HUDEP-2 (cell line): ENCODE measurements around the gene CCDC102B.
"Not testable (repeated sequence)": the region's sequence is repeated elsewhere in the genome, so short reads cannot be mapped to it uniquely, and the experiment has no call there.

ENCODE experiments used
- DNase-seq, 76 experiments: peaks; one replicate each; lab custom pipeline; 2025; ENCODE audit not compliant: unreplicated experiment in 76 of 76; lab: John Stamatoyannopoulos, UW

Gene CCDC102B

DNA sequence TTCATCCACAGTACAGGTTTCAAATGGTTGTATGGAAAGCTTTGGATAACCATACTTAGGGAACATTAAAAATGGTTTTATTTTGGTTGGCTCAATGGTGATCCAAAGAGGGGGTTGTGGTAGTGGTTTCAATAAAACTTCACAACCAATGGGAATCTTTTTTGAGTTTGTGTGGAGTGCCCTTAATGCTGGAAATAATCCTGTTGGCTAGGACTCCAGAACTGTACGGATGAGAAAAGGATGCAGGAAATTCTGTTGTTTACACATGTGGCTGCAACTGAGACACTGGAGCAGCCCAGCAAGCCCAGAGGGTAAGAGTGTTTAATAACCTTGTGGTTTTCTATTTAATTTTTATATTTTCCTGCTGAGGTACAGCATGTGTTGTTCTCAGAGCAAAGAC lies at the start of gene CCDC102B:
Gene CCDC102B, plus strand, starts transcription at position 210 of the 400 bp plus-strand sequence. CDS start 38,684 bp downstream, outside the sequence.
- DNase-seq, result no peak

- DNase-seq, result no peak
Measured at GRCh38 chr18:68757126-68757525, 40.8 kb upstream of the CCDC102B start.

DNA sequence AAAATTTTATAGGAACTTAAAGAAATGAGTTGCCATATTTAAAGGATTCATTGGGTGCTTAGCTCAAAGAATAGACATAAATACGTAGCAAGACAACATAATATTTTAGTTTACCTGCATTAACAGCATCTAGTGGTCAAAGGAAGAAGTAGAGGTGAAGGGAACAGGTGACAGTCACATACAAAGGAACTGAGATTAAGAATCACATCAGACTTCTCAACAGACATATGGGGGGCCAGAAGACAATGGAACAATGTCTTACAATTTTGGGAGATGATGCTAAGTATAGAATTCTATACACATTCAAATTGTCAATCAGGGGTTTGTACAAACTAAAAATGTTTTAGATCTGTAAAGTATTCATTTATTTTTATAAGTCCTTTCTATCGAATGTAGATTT lies 38.6 kb upstream of the CCDC102B start:
- no peak for DNase-seq

- DNase-seq, result no peak
Measured at GRCh38 chr18:68763083-68763482, 34.8 kb upstream of the CCDC102B start.

DNA sequence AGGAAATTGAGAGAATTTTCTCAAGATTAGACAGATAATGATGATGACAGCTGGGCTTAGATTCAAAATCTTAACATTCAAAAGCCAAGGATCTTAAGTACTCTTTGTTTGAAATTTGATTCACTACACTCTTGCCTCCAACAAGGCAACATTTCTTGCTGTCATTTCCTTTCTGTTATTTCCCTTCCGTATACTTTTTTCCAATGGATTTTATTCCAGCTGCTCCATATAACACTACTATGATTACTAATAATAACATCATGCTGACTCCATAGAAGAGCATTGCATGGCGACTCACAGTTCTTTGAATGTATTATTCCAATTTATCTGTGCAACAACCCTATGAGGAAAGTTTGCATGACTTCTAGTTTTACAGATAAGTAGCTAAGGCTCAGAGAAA lies 33.9 kb upstream of the CCDC102B start:
- DNase-seq, result no peak

- DNase-seq, result no peak
Measured at GRCh38 chr18:68766433-68766832, 31.4 kb upstream of the CCDC102B start.

DNA sequence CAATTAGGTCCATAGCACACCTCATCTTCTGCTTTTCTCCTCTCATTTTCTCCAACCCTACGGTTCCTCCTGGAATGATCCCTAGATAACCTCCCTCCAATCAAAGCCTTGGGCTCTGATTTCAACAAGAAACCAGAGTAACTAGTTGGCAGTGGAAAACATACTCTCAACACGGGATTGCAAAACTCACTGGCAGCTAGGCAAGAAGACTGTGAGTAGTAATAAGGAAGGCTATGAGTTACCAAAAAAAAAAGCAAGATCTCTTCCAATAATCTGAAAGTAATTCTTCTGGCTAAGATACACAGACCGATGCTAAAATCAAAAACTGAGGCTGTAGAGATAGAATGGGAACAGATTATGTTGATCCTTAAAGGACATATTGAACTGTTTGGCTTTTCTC lies 28.4 kb upstream of the CCDC102B start:
- DNase-seq, result no peak

DNA sequence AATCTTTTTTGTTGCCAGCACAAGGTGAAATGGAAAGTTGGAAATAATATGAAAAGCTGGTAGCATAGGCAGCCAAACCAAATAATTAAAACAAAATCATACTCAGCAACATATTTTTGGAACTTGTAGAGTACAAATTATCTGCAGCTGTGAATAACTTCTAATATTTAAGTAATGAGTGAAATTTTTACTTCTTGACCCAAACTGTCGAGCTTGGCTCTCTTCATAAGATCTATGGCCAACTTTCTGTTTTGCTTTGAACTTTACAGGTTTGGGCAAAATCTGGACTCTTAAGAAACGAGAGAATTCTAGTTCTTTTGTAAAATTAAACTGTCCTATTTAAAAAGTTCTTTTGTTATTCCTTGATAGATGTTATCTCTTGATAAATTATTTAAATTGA lies 25.6 kb upstream of the CCDC102B start:
- no peak for DNase-seq

DNA sequence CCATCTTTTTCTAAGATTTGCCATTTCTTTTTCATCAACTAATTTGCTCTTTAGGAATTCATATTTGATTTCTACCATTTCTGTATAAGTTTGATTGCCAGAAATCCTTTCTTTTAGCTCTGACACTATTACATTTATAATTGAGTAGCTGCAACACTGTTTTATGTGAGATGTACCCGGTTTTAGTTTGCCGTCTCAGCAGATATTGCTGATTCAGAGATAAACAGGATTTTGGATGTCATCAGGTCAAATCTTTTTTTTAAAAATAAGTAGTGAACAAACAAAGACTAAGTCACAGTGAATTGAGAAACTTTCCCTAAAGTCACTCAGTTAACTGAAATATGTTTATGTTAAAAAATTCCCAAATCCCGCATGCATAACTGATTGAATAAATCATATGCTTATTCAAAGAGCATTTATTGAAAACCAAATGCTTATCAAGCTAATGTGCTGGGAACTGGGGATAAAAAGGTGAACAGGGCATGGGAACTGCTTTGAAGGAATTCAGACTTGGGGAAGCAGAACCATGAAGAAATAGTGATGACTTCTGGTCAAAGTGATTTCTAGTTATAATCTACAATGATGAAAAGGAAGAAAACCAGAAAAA lies 19.5 kb upstream of the CCDC102B start:
- no peak for DNase-seq

DNA sequence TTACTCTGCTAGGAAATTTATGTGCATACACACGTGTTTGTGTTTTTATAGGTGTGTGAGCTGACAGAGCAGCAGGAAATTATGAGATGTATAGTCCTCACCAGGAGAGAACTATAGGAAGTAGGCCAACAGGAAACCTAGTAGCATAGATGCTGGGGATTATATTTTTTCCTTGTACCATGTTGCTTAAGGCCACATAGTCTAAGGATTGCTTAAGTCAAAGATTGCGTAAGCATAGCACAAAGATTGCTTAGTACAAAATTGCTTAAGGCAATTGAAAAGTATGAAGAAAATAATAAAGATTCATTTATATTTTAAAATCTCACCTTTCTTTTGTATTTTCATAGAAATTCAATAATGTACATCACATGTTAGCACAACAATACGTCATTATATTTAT lies 18.7 kb upstream of the CCDC102B start:
- no peak for DNase-seq

- no peak for DNase-seq
Measured at GRCh38 chr18:68780802-68781635, 16.9 kb upstream of the CCDC102B start.

GRCh38 chr18:68783506-68783905 lies 14.4 kb upstream of the CCDC102B start:
- DNase-seq, result no peak

- no peak for DNase-seq
Measured at GRCh38 chr18:68784071-68784470, 13.8 kb upstream of the CCDC102B start.

GRCh38 chr18:68790290-68790689 lies 7.6 kb upstream of the CCDC102B start:
- DNase-seq, result not testable (repeated sequence)

DNA sequence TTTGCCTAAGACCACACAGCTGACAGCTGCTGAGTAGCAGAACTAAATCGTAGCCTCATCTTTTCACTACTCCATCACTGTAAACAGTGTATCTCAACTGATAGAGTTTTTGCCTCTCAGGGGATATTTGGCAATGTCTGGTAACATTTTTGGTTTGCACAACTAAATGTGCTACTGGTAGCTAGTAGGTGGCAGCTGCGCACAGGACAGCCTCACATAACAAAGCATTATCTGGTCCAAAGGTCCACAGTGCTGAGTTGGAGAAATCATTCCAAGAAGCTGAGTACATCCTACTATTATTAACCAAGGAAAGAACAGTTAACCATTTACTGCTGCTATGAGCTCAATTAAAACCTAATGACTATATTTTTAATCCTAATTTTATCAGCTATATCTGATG lies 6.1 kb upstream of the CCDC102B start:
- DNase-seq, result no peak

DNA sequence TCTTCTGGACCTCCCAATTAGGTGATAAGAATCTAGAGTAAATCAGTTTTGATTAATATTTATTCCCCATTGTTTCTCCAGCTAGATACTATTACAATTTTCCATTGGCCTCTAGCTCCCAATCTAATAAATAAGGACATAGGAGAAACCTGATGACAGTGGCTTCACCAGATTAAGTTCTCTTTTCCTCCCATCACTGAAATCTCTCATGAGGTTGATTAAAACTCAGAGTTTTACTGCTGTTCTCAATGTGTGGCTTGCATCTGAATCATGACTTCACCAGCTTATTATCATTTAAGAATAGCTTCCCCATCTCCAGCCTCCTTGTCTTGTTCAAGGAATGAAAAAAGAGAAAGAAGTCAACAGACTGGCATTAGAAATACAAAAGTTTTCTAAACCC lies 3.9 kb upstream of the CCDC102B start:
- DNase-seq, result no peak

DNA sequence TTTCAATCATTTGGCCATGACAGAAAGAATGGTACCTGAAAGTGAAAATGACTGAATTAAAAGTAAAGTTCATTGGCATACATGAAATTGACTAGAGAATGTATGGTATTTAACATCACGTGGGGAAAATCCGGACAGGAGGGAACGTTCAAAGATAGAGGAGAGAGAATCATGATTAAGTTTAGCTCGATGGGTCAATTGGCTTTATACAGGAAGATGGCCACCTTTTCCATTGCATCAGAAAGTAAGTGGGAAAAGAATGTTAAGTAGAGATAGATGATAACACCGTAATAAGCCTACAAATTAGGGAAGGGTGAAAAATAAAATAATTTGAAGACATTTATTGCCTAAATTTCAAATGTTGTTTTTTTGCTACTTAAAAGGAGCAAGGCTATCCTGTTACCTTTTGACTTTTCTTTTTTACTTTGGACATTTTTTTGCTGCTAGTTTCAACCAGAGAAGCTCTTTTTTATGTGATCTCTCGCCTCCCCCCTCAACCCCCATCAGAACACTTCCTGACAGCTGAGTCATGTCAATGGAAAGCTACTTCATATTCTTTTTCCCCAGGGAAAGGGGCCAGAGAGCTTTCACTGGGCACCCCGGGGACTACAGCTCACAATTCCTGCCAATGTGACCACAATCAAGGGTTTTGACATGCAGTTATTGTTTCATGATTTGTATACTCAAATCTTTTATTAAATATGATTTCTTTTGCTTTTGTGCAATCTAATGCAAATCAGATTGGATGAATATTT lies 767 bp upstream of the CCDC102B start:
- no peak for DNase-seq

DNA sequence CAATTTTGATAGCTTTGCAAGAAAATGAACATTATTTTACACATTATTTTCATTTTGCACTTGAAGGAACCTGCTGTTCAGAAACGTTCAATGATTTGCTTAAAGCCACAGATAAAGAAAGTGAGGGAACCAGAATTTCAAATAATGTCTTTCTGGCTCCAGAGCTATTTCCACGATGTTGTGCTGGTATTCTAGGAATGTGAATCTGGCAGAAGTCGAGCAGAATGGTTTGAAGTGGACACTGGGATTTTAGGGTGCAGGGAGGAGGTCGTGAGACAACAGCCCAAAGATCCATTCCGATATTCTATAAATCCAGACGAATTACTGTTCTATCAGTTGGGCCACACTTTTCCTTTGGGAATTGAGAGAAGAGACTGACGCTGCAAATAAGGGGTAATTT lies 2.2 kb downstream of the CCDC102B start:
- DNase-seq, result no peak

DNA sequence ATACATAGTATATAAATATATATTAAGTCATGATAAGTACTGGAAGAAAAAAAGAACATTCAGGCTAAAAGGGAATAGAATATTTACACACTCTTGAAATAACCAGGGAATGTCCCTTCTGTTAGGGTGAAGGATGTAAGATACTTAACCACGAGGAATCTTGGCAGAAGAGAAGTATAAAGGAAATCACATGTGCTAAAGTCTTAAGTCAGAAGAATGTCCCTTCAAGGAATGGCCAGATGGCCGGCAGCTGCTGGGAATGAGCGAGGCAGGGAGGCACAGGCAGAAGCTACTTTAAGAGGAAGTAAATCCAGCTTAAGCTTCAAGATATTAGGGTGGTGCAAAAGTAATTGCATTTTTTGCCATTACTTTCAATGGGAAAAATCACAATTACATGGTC lies 5.5 kb downstream of the CCDC102B start:
- DNase-seq, result no peak

- peak in 7 of 76 experiments; percentile 2 to 52 (median 23) for DNase-seq
Measured at GRCh38 chr18:68817584-68817983, 19.7 kb downstream of the CCDC102B start.

DNA sequence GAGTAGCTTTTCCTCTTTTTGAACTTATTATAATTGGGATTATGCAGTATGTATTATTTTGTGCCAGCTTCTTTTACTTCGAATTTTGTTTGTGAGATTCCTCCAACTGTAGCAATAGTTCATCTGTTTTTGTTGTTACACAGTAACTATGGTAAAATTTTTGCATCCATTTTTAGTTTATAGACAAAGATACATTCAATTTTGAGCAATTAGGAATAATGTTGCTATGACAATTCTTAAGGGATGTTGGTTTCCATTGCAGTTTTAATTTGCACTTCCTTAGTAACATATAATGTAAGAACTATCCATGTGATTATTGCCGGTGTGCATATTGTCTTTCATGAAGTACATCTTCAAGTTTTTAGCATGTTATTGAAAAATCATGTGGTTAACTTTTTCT lies 20.7 kb downstream of the CCDC102B start:
- no peak for DNase-seq

- DNase-seq, result no peak
Measured at GRCh38 chr18:68822926-68823325, 25.0 kb downstream of the CCDC102B start.
